ENCODE data around the gene TRIM66.

The TRIM66 gene

DNA sequence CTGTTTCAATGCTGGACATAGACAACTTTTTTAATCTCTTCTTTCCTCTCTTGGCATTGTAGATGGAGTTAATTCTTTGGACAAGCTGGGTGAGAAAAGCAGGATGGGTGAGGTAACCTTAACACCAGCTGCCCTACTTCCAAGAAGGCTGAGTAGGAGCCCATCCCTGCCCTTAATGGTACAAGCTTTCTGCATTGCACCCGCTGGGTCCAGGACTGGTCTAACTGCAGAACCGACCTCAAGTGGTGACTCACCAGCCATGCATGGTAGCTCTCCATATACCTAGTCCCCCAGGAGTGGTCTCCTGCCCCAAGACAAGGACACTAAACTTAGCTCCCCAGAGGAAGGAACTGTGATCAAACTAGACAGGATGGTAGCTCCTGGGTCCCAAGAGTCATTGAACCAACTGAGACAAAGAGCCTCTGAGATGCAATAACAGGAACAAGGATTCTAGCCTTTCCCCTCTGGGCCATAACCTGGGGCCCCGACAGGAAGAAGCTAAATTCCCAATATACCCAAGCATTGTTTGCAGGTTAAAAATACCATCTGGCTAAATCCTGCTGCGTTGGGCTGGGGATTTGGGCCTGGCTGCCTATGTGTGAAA, 32.3 kb upstream of the TRIM66 start:
- DNase-seq, result no peak

DNA sequence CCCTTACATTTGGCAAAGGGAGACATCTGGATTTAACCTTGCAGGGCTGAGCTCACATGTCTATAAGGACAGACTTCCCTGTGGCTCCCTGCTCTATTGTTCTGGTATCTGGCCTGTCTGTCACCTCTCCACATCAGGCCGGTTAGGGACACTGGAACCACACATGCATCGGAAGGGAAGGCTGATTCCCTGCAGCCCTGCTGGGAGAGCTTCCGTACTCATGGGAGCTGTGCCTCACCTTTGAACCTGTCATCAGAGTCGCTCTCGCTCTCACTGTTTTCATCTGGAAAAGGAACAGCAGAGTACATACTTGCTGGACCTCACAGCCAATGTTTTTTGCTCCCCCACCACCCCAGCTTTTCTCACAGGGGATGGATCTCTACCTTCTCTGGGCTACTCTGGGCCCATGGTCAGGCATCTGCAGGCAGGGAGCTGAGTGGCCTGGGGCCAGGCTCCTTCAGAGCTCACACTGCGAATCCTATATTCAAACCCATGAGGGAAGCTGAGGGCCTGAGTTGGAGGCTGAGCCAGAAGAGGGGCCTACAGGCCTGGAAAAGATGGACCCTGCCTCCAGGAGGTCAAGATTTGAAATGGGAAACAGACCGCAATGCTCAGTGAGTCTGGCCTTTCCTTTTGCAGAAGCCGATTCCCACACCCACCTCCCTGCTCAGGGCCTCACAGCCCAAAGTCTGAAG, 31.4 kb upstream of the TRIM66 start:
- no peak for DNase-seq

DNA sequence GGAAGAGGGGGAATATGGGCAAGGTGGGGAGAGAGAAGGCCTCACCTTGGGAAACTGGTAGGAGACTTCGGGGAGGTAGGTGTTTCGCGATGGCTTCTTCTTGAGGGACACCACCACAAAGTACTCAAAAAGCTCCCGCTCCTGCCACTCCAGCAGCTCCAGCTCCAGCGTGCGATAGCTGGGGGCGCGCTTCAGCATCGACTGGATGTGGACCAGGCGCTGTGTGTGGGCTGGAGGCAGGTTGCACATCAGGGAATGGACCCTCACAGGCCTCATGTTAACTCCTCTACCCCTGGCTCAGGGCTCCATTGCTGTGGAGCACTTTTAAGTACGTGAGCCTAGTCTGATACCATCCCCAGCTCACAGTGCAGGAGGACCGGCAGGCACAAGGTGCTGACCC, 30.0 kb upstream of the TRIM66 start:
- no peak for DNase-seq

DNA sequence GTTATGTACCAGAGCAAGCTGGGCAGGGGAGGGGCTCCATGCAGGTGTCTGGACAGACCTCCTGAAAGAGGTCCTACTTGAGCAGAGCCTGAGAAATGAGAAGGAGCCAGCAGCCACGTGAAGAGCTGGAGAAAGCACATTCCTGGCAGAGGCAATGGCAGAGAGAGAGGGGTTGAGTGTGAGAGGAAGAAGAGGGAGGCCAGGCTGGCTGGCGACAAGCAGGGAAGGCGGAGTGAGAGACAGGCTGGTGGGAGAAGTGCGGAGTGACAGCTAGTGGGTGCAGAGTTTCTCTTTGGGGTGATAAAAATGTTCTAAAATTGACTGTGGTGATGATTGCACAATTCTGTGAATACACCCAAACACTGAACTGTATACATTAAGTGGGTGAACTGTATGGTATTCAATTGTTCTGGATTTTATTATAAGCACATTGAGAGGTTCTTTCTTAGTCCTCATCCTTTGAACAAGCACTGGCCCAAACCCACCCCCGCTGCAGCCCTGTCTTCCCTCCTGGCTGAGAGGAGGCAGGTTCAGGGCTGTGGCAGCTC, 29.5 kb upstream of the TRIM66 start:
- DNase-seq, result no peak

DNA sequence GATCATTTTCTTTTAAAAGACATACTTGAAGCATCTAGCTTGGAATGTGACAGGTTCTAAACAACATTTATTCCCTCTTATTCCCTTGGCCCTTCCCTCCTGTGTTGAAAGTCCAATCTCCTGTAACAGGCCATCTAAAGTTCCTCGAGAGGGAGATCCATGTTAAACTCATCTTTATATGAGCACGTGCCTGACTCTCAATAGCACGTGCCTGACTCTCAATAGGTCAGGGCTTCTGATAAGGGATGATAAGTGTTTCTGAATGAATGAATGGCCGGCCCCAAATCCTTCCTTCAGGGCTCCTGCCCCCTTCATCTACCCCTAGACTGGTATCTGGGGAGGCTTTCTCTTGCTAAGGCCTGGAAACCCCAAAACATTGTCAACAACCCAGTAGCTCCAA, 27.3 kb upstream of the TRIM66 start:
- no peak for DNase-seq

DNA sequence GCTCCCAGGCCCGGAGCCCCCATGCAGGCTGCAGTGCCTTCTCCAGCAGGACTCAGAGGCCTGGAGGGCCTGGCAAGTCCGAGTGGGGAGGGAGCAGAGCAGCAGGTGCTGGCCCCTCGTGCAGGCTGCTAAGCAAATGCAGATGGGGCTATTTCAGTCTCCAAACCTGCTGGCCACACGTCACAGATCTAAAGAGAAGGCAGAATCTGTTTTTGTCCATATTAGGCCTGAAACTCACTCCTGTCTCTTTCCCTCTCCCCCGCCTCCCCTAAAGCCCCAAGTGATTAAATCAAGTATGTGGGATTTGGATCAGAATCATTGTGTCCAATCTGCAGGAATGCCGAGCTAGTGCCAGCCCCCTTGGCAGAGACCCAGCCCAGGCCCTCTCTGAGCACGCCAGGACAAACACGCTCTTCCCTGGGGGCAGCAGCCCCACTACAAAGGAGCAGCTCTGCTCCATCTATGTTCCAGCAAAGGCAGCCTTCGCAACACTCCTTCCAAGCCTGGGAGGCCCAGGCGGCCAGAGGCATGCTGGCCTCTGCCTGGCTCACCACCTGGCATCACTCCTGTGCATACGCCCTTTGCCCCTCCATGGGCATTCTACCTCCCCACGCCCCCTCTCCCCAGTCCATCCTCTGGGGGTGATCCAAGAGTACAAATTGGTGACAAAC, 26.7 kb upstream of the TRIM66 start:
- no peak for DNase-seq

DNA sequence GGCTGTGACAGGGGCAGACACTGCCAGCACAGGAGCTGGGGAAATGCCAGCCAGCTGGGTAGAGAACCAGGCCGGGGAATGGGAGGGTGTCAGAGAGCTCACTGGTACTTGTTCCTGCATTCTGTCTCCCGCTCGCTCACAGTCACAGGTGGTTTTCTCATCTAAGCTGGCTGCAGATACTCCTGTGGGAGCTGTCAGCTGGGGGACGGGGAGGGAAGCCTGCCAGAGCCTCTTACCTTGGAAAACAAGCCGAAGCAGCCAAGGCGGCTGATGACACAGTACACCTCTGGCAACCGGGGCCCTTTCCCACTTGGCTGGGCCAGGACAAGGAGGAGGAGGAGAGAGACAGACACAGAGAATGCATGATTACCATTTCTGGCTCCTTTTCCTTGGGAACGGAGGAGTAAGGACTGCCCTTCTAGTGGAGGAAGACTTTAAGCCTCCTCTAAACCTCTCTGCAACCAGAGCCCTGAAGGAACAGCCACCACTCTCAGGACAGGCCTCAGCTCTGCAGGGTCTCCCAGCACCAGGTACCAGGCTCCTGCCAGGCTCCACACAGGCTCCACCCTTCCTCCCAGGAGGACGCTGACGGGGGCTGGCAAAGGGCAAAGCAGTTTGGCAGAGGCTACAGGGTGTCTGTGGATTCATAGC, 25.2 kb upstream of the TRIM66 start:
- no peak for DNase-seq

DNA sequence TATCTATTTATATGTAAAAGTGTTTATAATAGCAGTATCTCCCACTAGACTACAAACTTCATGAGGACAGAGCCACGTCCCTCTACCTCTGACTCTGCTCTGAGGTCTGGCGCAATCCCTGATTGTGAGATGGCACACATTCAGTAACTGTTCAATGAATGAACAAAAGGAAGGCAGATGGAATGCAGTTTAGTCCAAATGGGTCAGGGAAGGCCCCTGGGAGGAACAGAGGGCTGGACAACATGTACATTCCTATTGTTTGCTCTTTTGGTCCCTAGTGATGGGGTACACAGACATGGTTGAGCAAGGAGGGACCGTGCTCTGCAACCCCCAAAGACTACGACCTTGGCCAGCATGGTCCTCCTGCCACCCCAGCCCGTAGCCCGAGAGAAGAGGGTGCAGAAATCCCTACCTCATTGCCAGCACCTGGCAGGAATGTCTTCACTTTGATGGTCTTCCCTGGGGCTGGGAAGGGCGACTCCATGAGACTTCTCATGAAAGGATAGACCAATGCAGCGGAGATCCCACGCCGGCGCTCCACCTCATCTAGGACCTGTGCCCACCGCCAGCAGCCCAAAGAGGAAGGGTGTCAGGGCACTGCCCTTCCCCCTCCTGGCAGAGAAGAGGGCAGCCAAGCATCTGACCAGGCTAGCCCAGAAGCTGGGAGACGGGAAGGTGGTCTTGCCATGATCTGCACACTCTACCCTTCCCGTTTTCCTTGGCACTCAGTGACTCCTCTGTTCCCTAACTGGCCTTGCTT, 24.4 kb upstream of the TRIM66 start:
- DNase-seq, result no peak

DNA sequence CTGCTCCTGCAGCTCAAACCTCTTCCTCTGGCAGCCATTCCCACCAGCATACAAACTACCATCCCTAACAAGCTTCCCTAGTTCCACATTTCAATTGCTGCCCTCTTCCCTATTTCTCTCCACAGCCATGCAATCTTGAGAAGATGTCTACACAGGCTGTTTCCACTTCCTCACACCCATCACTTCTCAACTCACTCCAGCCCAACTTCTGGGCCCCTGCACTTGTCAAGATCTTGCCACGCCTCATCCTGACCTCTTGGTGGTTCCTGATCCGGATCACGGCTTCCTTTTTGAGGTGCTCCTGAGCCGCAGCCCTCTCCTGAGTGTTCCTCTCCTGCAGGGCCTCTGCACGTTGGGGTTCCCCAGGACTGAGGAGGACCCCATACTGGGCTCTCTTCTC, 22.7 kb upstream of the TRIM66 start:
- no peak for DNase-seq

DNA sequence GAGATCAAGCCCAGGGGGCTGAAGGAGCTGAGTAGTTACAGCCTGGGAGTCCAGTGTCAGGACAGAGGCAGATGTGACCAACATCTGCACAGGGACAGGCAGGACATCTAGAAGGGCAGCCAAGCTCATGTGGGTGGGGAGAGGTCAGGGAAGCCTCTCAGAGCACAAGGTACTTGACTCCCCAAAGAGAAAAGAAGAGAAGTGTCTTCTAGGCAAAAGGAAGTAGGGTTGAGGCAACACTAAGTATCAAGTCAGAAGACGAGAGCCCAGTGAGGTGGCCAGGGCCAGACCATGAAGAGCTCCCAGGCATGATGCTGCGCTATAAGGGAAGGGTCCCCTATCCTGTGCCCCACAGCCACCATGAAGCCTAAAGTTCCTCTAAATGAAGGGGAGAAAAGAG, 21.7 kb upstream of the TRIM66 start:
- DNase-seq, result no peak

DNA sequence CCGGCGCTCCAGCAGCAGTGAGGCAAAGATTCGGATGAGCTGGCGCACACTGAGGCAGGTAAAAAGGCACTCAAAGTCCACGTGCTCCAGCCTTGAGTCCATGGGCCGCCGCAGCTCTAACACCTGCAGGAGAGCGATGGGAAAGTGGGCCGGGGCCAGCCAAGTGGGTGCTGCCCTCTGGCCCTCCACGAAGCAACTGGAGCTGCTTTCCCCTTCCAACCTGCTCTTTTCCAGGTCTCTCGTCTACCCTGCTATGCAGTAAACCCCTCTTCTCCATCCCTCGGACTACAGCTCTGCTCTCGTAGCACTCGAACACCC, 20.1 kb upstream of the TRIM66 start:
- no peak for DNase-seq

DNA sequence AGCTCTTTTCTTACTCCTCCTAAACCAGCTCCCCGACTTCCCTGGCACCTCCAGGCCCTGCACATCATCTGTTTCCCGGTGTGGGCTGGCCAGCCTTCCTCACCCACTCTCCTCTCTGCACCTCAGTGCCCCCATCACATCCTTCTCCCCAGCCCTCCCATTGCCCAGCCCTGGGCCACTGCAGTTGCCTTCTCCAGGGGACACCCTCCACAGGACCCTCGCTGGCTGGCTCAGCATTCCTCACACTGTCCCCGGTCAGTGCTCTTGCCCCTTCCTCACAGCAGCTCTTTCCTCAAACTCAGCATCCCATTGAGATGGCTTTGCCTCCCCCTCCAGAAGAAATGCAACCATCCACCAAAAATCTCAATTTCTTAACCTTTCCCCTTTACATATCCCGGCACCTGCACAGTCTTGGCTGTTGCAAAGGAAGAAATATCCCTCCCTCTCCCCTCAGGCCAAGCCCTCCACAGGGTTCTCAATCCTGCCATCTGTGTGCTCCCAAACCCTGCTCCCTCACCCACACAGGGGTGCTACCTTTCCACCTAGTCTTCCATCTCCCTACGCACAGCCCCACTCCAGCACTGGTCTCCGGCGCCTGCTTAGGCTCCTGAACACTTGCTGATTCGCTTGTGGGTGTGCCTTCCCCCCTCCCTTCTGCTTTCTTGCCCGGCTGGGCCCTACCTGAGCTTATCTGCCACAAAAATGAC, 19.6 kb upstream of the TRIM66 start:
- DNase-seq, result no peak

DNA sequence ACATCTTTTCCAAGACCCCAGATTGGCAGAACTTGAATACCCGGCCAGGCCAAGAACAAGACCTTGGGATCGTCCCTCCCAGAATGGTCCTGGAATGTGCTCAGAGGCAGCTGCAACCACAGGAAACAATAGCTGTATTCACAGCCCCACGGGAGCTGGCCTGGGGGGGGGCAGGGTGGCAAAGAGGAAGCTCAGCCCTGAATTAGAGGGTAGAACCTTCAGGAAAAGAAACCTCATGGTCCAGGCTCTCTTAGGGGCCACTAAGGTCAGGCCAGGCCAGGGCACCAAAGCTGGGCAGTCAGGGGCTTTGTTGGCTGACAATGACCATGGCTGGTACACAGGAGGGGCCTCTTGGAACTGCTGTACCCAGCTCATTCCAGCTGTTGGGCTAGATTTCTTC, 17.4 kb upstream of the TRIM66 start:
- no peak for DNase-seq

DNA sequence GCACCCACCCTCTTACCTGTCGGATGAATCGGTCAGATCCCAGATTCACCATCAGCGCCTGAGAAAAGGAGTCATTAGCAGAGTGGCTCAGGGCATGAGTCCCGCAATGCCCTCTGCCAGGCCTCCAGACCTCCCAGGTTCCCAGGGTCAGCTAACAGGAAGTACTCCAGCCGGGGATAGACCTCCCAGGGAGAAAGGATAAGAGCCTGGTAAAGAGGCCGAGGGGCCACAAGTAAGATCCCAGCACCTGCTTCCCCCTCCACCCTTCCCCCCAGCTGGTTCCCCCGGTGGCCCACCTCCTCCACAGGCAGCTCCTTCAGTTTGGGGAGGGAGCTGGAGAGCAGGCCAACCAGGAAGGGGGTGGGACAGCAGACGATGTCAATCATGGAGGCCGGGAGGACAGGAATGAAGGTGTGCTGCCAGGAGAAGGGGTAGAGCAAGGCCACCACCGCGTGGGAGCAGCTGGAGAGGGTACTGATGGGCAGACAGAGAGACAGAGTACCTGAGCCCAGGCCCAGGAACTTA, 16.5 kb upstream of the TRIM66 start:
- no peak for DNase-seq

DNA sequence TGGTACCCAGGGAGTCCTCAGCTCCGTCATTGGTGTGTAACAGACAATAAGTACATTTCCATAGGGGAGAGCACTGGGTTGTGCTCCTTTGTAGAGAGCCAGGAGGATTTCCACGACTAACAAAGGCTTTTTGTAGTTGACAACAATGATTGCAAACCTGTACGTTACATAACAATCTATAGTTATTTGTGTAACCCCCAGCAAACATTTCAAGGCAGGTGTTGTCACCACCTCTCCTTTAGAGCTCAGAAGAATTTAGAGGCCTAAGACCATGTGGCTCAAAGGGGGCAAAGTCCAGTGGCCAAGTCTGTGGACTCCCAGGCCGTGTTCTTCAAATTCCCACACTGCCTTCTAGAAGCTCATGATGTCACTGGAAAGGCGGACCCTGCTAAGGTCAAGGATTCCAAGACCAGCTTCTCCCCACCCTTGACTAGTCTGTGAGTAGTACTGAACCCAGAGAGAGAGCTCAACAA, 15.9 kb upstream of the TRIM66 start:
- DNase-seq, result no peak

DNA sequence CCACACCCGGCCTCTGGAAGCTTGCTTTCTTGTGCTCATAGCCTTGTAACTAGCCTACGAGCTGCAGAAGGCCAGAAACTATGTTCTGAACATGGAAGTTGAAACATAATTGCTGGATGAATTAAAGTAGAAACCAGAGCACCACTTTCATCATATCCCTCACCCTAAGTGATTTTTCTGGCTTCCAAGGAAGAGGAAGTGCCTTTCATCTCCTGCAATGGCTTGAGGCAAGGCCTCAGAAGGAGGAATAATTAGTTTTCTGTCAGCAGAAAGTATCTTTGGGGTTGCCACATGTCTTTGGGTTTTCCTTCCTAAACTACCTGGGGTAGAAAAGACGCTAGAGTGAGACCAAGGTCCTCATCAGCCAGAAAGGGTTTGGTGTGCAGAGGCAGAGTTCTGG, 14.6 kb upstream of the TRIM66 start:
- DNase-seq, result no peak

DNA sequence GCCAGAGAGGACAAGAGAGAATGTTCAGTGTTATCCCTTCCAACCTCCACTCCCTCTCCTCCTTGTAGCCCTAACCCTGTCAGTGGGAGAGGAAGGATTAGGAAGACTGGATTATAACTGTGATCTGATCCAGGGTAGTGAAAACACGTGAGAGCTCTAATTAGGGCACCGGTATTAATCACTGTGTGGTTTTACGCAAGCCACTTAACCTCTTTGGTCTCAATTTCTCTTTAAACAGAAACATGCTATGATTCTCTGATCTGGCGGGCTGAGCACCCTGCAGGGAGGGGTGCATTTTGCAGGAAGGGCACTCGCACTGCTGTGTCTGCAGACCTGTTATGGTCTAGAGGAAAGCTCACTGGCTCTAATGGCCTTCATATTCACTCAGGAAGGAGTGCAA, 11.7 kb upstream of the TRIM66 start:
- no peak for DNase-seq

DNA sequence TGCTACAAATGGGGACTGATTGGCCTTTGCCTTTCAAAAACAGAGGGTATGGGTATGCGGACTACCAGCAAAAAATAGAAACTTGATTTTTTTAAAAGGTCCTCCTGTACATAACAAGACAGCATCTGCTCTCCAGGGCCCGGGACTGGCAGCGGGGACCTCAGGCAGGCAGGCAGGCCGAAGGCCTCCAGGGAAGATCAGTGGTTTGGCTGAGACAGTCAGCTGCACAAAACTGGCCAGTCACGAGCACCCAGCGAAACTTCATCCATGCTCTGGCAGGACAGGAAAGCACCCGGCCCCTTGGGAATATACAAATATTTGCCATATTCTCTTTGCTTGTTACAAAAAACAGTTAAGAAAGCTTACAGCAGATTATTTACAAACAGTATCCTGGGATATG, 11.1 kb upstream of the TRIM66 start:
- DNase-seq, result no peak

DNA sequence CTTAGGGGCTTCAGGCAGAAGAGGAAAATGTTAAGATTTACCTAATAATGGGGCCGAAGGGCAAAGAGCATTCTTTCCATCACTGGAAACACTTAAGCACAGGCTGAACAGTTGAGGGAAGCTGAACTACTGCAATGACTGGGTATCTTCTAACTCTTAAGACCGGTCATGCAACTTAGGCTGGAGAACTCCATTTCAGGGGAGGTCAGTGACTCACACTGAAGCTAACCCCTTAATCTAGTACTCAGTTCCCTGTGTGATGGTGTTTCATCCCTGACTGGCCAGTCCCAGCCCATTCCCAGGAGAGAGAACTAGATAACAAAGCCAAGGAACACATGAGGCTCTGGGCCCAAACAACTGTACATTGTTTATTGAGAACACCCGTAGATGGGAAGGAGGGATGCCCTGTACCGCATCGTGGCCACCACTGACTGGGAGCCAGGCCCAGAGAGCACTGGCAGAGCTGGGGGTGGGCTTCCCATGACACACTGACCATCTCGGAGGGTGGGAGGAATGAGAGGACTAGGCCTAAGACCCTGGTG, 10.6 kb upstream of the TRIM66 start:
- no peak for DNase-seq

DNA sequence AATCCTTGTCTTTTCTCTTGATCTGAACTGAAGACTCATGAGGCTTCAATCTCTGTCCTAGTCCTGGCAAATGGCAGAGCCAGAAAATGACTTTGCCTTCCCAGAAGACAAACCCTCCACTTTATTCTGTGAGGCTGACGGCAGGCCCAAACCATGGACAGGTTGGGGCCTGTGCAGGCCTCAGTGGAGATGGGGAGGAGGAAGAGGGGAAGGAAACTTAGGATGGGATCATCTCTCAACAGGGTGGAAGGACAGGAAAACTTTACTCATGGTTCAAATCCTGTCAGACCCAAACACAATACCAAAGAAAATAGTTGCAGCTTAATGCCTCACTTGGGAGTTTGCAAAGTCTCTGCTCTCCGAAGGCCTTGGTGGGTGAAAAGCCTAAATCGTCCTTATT, 10.0 kb upstream of the TRIM66 start:
- DNase-seq, result no peak

DNA sequence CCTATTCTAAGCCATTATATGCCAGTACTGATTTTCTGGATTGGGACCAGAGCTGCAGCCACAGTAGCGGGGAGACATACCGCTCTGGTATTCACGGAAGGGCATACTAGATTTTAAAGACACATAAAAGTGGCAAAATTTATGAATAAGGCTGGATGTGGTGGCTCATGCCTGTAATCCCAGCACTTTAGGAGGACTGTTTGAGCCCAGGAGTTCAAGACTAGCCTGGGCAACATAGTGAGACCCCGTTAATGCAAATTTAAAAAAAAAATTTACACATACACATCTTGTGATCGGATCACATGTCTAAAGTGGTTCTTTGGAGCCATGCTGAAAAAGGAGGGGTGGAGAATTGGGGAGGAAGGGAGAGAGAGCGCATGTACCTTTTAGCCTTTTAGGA, 9.1 kb upstream of the TRIM66 start:
- no peak for DNase-seq

All from activated CD4-positive, alpha-beta T cell treated with anti-CD3 and anti-CD28 coated beads, Interleukin-2, amount 50 U/mL, for 48 hours (primary cell).